Stimulated activated CD4-positive, alpha-beta T cell treated with anti-CD3 and anti-CD28 coated beads, TNF-alpha, amount 100 ng/mL, for 24 hours (primary cell): Measurements from ENCODE around the gene RPL4.
"Not testable (repeated sequence)": the region's sequence is repeated elsewhere in the genome, so short reads cannot be mapped to it uniquely, and the experiment has no call there.

Source experiments
- DNase-seq, 3 experiments: peaks; one replicate each; pipeline ENCODE4 v3.0.0-alpha.2; 2020; ENCODE audit warnings: low read depth in 3 of 3

Gene RPL4

GRCh38 chr15:66504563-66505429, at the start of gene RPL4, which contains the start of gene ZWILCH:
Gene RPL4 (minus strand): TSS chr15:66504855. CDS start chr15:66504790, 65 bp downstream.
Gene ZWILCH (plus strand): TSS chr15:66505326. CDS start chr15:66505339, 13 bp downstream.
- DNase-seq, result peak; percentile 65 to 79 (median 69)

- DNase-seq, result no peak
These were observed 40.6 kb upstream of the RPL4 start for GRCh38 chr15:66545255-66545654.

- no peak for DNase-seq
These were observed 38.2 kb upstream of the RPL4 start for GRCh38 chr15:66542896-66543295.

GRCh38 chr15:66535056-66535455, 30.4 kb upstream of the RPL4 start:
- DNase-seq, result no peak

GRCh38 chr15:66524838-66525237, 20.2 kb upstream of the RPL4 start:
- no peak for DNase-seq

GRCh38 chr15:66523926-66524325, 19.3 kb upstream of the RPL4 start:
- no peak for DNase-seq

- DNase-seq, result no peak
These were observed 11.3 kb upstream of the RPL4 start for GRCh38 chr15:66515901-66516322.

GRCh38 chr15:66514586-66514985, 9.9 kb upstream of the RPL4 start:
- DNase-seq, result no peak

- no peak for DNase-seq
These were observed 3.7 kb upstream of the RPL4 start for GRCh38 chr15:66508293-66508883.

- DNase-seq, result no peak
These were observed 1.2 kb upstream of the RPL4 start for GRCh38 chr15:66505818-66506217.

GRCh38 chr15:66505430-66505811, 766 bp upstream of the RPL4 start:
- no peak for DNase-seq

GRCh38 chr15:66503780-66504562, 684 bp downstream of the RPL4 start:
- DNase-seq, result no peak

- not testable (repeated sequence) for DNase-seq
These were observed 1.5 kb downstream of the RPL4 start for GRCh38 chr15:66503041-66503648.

- no peak for DNase-seq
These were observed 2.2 kb downstream of the RPL4 start for GRCh38 chr15:66502491-66502890.

GRCh38 chr15:66500346-66500745, 4.3 kb downstream of the RPL4 start:
- not testable (repeated sequence) for DNase-seq

GRCh38 chr15:66498501-66499386, 5.9 kb downstream of the RPL4 start:
- no peak for DNase-seq

GRCh38 chr15:66497502-66498455, 6.9 kb downstream of the RPL4 start, which contains the start of gene SNAPC5:
Gene SNAPC5 (minus strand): TSS chr15:66497762. CDS start chr15:66497731, 31 bp downstream.
- peak; percentile 95 to 98 (median 98) for DNase-seq

GRCh38 chr15:66496951-66497501, 7.6 kb downstream of the RPL4 start:
- no peak for DNase-seq

- DNase-seq, result no peak
These were observed 10.4 kb downstream of the RPL4 start for GRCh38 chr15:66494262-66494661.
